Gastrocnemius medialis (tissue), 4 donors: ENCODE measurements around the gene TJP2. TPM values are rescaled to one million over a fixed set of nuclear protein-coding genes. Genes with fewer than 3 reads are reported as not detected.

ENCODE experiments used
- ATAC-seq, 2 donors: fragments of 150-250 bp; one replicate each; pipeline ENCODE4 v1.9.1; 2016
- DNase-seq, 2 donors: peaks; one replicate each; pipeline ENCODE4 v3.0.0-alpha.2; 2019
- H3K27ac ChIP-seq, 4 donors: fragments of 200-600 bp; sonication (generic); 1 replicate in 1 of 4; 2 replicates in 3 of 4; pipeline ENCODE4 v1.5.1; 2016 to 2018; ENCODE audit warnings: mild to moderate bottlenecking in 2 of 4, moderate library complexity in 1 of 4
- H3K27me3 ChIP-seq, 3 donors: fragments of 200-600 bp; sonication (generic) in 2 of 3; 1 replicate in 1 of 3; 2 replicates in 2 of 3; pipeline versions ENCODE4 v1.5.1 to v1.6.0; 2016 to 2019; ENCODE audit warnings: mild to moderate bottlenecking in 1 of 3, moderate library complexity in 1 of 3
- H3K36me3 ChIP-seq, 2 donors: fragments of 200-600 bp; sonication (generic) in 1 of 2; one replicate each; pipeline ENCODE4 v1.5.1; 2017 to 2018
- H3K4me1 ChIP-seq, 2 donors: fragments of 200-600 bp; sonication (generic) in 1 of 2; one replicate each; pipeline ENCODE4 v1.5.1; 2016 to 2017; ENCODE audit warnings: mild to moderate bottlenecking in 2 of 2
- H3K4me3 ChIP-seq, 4 donors: fragments of 200-600 bp; sonication (generic) in 3 of 4; 1 replicate in 1 of 4; 2 replicates in 3 of 4; pipeline ENCODE4 v1.5.1; 2016 to 2019; ENCODE audit warnings: mild to moderate bottlenecking in 2 of 4
- H3K9me3 ChIP-seq, 3 donors: fragments of 200-600 bp; sonication (generic) in 2 of 3; 1 replicate in 1 of 3; 2 replicates in 2 of 3; pipeline ENCODE4 v1.5.1; 2016 to 2019
- CTCF ChIP-seq, 5 experiments: fragments of 450-650 bp in 3 of 5; fragments of 200-600 bp in 2 of 5; sonication (generic) in 2 of 5; IDR thresholded peaks in 4 of 5; conservative IDR thresholded peaks in 1 of 5; 1 replicate in 4 of 5; 2 replicates in 1 of 5; pipeline ENCODE4 v1.5.1; 2016 to 2019; ENCODE audit warnings: antibody characterized with exemption in 5 of 5, mild to moderate bottlenecking in 3 of 5, moderate library complexity in 3 of 5
- POLR2A ChIP-seq, 2 donors: fragments of 450-650 bp; IDR thresholded peaks; one replicate each; pipeline ENCODE4 v1.6.1; 2017; ENCODE audit warnings: antibody characterized with exemption in 2 of 2, mild to moderate bottlenecking in 2 of 2, moderate library complexity in 2 of 2
- in situ Hi-C, 4 donors: fragments of 200-750 bp; cut with MboI; loops; one replicate each; pipeline versions ENCODE4 v1.15.0 to v1.8.0; 2017; ENCODE audit warnings: low sequenced_read_pairs in 4 of 4
- intact Hi-C: fragments of 100-400 bp; cut with DNase I; formaldehyde crosslinking; loops from one replicate; pipeline ENCODE4 v1.15.1; 2023; ENCODE audit warnings: low total_unique reads
- total RNA-seq, 4 donors: library from RNA; depleted of rRNA; stranded (reverse); fragments of >200 nt; gene quantifications; one replicate each; pipeline versions ENCODE4 v1.1.0 to v1.2.3, GENCODE V29; 2016

The TJP2 gene
- total RNA-seq, 4 donors from 2014 or later: 10.5 to 23.1 (median 17.6) TPM

- in situ Hi-C loops: no loop called here
- intact Hi-C loops: no loop called here
- no peak for ATAC-seq
- no peak overlapping the region for H3K27ac ChIP-seq
- H3K36me3 ChIP-seq: no peaks in the 10 kb centered on the region
- H3K4me1 ChIP-seq: no peaks in the 10 kb centered on the region
- H3K4me3 ChIP-seq: no peak overlapping the region
- DNase-seq: no peak
- H3K9me3 ChIP-seq: no peaks in the 10 kb centered on the region
- H3K27me3 ChIP-seq: no peaks in the 10 kb centered on the region
- TF ChIP-seq POLR2A (IDR thresholded peaks at IDR 0.05) (no peak), CTCF (IDR thresholded peaks at IDR 0.05 in 4 of 5, conservative IDR thresholded peaks at IDR 0.05 in 1 of 5) (no peak)
Measured at GRCh38 chr9:69149321-69149807, 24.7 kb upstream of the TJP2 start.

GRCh38 chr9:69151506-69151905, 22.6 kb upstream of the TJP2 start:
- ATAC-seq (no peak), DNase-seq (no peak)
- Histone ChIP-seq H3K4me1 (no peaks in the 10 kb centered on the region), H3K27me3 (no peaks in the 10 kb centered on the region), H3K27ac (no peak overlapping the region), H3K4me3 (no peak overlapping the region), H3K9me3 (no peaks in the 10 kb centered on the region), H3K36me3 (no peaks in the 10 kb centered on the region)
- TF ChIP-seq CTCF (IDR thresholded peaks at IDR 0.05 in 4 of 5, conservative IDR thresholded peaks at IDR 0.05 in 1 of 5) (no peak), POLR2A (IDR thresholded peaks at IDR 0.05) (no peak)
- intact Hi-C loops (no loop called here), in situ Hi-C loops (no loop called here)

GRCh38 chr9:69153707-69154521, 20.2 kb upstream of the TJP2 start:
- in situ Hi-C loops: no loop called here
- intact Hi-C loops: no loop called here

GRCh38 chr9:69155341-69156030, 18.6 kb upstream of the TJP2 start:
- Histone ChIP-seq H3K4me3 (no peak overlapping the region), H3K27me3 (no peaks in the 10 kb centered on the region), H3K27ac (no peak overlapping the region), H3K4me1 (no peaks in the 10 kb centered on the region), H3K36me3 (no peaks in the 10 kb centered on the region), H3K9me3 (no peaks in the 10 kb centered on the region)
- intact Hi-C loops: no loop called here
- DNase-seq (no peak), ATAC-seq (no peak)
- in situ Hi-C loops: no loop called here
- TF ChIP-seq CTCF (IDR thresholded peaks at IDR 0.05 in 4 of 5, conservative IDR thresholded peaks at IDR 0.05 in 1 of 5): no peak
- no peak for TF ChIP-seq POLR2A (IDR thresholded peaks at IDR 0.05)

More at GRCh38 chr9:69153707-69154521, 20.2 kb upstream of the TJP2 start:
- ATAC-seq: no peak
- Histone ChIP-seq H3K27ac (no peak overlapping the region), H3K36me3 (no peaks in the 10 kb centered on the region), H3K4me1 (no peaks in the 10 kb centered on the region), H3K27me3 (no peaks in the 10 kb centered on the region), H3K9me3 (no peaks in the 10 kb centered on the region), H3K4me3 (no peak overlapping the region)
- TF ChIP-seq CTCF (IDR thresholded peaks at IDR 0.05 in 4 of 5, conservative IDR thresholded peaks at IDR 0.05 in 1 of 5) (no peak), POLR2A (IDR thresholded peaks at IDR 0.05) (no peak)
- no peak for DNase-seq
